IMR-90 (cell line): ENCODE data around the gene SSBP3. TPM values are rescaled to one million over a fixed set of nuclear protein-coding genes. Genes with fewer than 3 reads are reported as not detected.
A peak's percentile ranks its signal among the peaks of the same experiment; 100 is the strongest.

ENCODE experiments used
- ATAC-seq: fragments of 200-7000 bp; cut with Tn5 transposase; 2 replicates; pipeline ENCODE4 v1.9.1; 2020; ENCODE audit warnings: low read depth, mild to moderate bottlenecking, moderate library complexity
- BruUV-seq: library from RNA; stranded (reverse); fragments of 400-500 nt; replicated peaks from 2 replicates; lab custom pipeline; 2021; lab: Mats Ljungman, UMichigan
- CTCF ChIA-PET: fragments of 300-600 bp; formaldehyde crosslinking; extraction: SDS; loops from one replicate; lab custom pipeline; 2021; ENCODE audit warnings: antibody characterized with exemption; lab: Yijun Ruan, JAX
- POLR2A ChIA-PET: fragments of 300-600 bp; sonication (Branson Sonifier 250); formaldehyde crosslinking; loops from one replicate; lab custom pipeline; 2022; ENCODE audit warnings: antibody characterized with exemption; ENCODE audit not compliant: unreplicated experiment; lab: Charles Lee
- DNase-seq: peaks from one replicate; pipeline ENCODE4 v3.0.0; 2013
- H2AFZ ChIP-seq: replicated peaks from 2 replicates; pipeline ENCODE3; 2013; ENCODE audit warnings: low read length, mild to moderate bottlenecking; ENCODE audit not compliant: poor library complexity
- H2AK5ac ChIP-seq: 2 replicates; pipeline ENCODE4 v1.6.1; 2013; ENCODE audit warnings: low read depth, low read length, inconsistent platforms
- H2AK9ac ChIP-seq: replicated peaks from 2 replicates; pipeline ENCODE3; 2013; ENCODE audit warnings: mild to moderate bottlenecking, low read depth, low read length, moderate library complexity; ENCODE audit not compliant: poor library complexity
- H2BK120ac ChIP-seq: 2 replicates; pipeline ENCODE4 v1.6.1; 2013; ENCODE audit warnings: low read depth, low read length, inconsistent platforms
- H2BK15ac ChIP-seq: 3 replicates; pipeline ENCODE4 v1.6.1; 2013; ENCODE audit warnings: low read depth, low read length, inconsistent platforms
- H2BK20ac ChIP-seq: 2 replicates; pipeline ENCODE4 v1.6.1; 2013; ENCODE audit warnings: low read depth, mild to moderate bottlenecking, inconsistent platforms, low read length, moderate library complexity
- H2BK5ac ChIP-seq: 2 replicates; pipeline ENCODE4 v1.6.1; 2013; ENCODE audit warnings: mild to moderate bottlenecking, low read depth, low read length, inconsistent platforms; ENCODE audit not compliant: poor library complexity, severe bottlenecking
- H3K14ac ChIP-seq: replicated peaks from 2 replicates; pipeline ENCODE4 v1.6.1; 2013; ENCODE audit warnings: low read depth, low read length, inconsistent platforms
- H3K18ac ChIP-seq: 2 replicates; pipeline ENCODE4 v1.6.1; 2013; ENCODE audit warnings: low read depth, low read length, control low read depth
- H3K23ac ChIP-seq: 2 replicates; pipeline ENCODE4 v1.6.1; 2013; ENCODE audit warnings: low read depth, low read length, inconsistent platforms
- H3K27ac ChIP-seq: 2 replicates; pipeline ENCODE4 v1.5.1; 2013; ENCODE audit warnings: mild to moderate bottlenecking, control low read depth, low read length; ENCODE audit not compliant: insufficient read depth
- H3K27me3 ChIP-seq: 2 replicates; pipeline ENCODE4 v1.6.1; 2013; ENCODE audit warnings: low read length; ENCODE audit not compliant: control insufficient read depth, insufficient read depth
- H3K36me3 ChIP-seq: 2 replicates; pipeline ENCODE4 v1.6.1; 2013; ENCODE audit warnings: low read length, mixed read lengths; ENCODE audit not compliant: control insufficient read depth, insufficient read depth
- H3K4ac ChIP-seq: 2 replicates; pipeline ENCODE4 v1.6.1; 2013; ENCODE audit warnings: low read depth, low read length, inconsistent platforms
- H3K4me1 ChIP-seq: 2 replicates; pipeline ENCODE4 v1.6.1; 2013; ENCODE audit warnings: low read length, mixed read lengths; ENCODE audit not compliant: control insufficient read depth, insufficient read depth
- H3K4me2 ChIP-seq: 2 replicates; pipeline ENCODE4 v1.6.1; 2013; ENCODE audit warnings: low read depth, mild to moderate bottlenecking, control low read depth, low read length, moderate library complexity
- H3K4me3 ChIP-seq: 2 replicates; pipeline ENCODE4 v1.5.1; 2013; ENCODE audit warnings: low read depth, mild to moderate bottlenecking, control low read depth, low read length, moderate library complexity; ENCODE audit not compliant: insufficient read depth
- H3K56ac ChIP-seq: 2 replicates; pipeline ENCODE4 v1.6.1; 2013; ENCODE audit warnings: low read length, inconsistent platforms; ENCODE audit not compliant: insufficient read depth; ENCODE audit errors: extremely low read depth
- H3K79me1 ChIP-seq, 2 experiments: 2 replicates each; pipeline ENCODE4 v1.6.1; 2013; ENCODE audit warnings: low read length in 2 of 2, inconsistent platforms in 1 of 2, low read depth in 1 of 2
- H3K9ac ChIP-seq: 2 replicates; pipeline ENCODE4 v1.6.1; 2013; ENCODE audit warnings: low read depth, low read length, control low read depth
- H3K9me1 ChIP-seq: 2 replicates; pipeline ENCODE4 v1.6.1; 2013; ENCODE audit warnings: low read length, inconsistent platforms; ENCODE audit not compliant: insufficient read depth
- H3K9me3 ChIP-seq: 2 replicates; pipeline ENCODE4 v1.6.1; 2013; ENCODE audit warnings: low read length; ENCODE audit not compliant: control insufficient read depth, insufficient read depth
- H4K20me1 ChIP-seq: 2 replicates; pipeline ENCODE4 v1.6.1; 2013; ENCODE audit warnings: low read length, inconsistent platforms; ENCODE audit not compliant: insufficient read depth
- H4K5ac ChIP-seq: 2 replicates; pipeline ENCODE4 v1.6.1; 2013; ENCODE audit warnings: mild to moderate bottlenecking, low read depth, low read length, control low read depth
- H4K8ac ChIP-seq, 2 experiments: 2 replicates each; pipeline ENCODE4 v1.6.1; 2013; ENCODE audit warnings: low read depth in 2 of 2, low read length in 2 of 2, control low read depth in 1 of 2, inconsistent platforms in 1 of 2
- H4K91ac ChIP-seq: 2 replicates; pipeline ENCODE4 v1.6.1; 2013; ENCODE audit warnings: low read depth, low read length, inconsistent platforms; ENCODE audit not compliant: insufficient read depth
- BHLHE40 ChIP-seq: fragments of 150-350 bp; IDR thresholded peaks from 2 replicates; pipeline ENCODE4 v1.6.1; 2016; ENCODE audit warnings: mild to moderate bottlenecking, low read depth, low read length
- CHD1 ChIP-seq: IDR thresholded peaks from 2 replicates; pipeline ENCODE4 v1.6.1; 2012; ENCODE audit warnings: low read depth, low read length, improper control_type of control experiment
- CTCF ChIP-seq: conservative IDR thresholded peaks from 2 replicates; pipeline ENCODE4 v1.5.1; 2012; ENCODE audit warnings: mild to moderate bottlenecking, low read depth, low read length, improper control_type of control experiment
- FOS ChIP-seq: fragments of 150-350 bp; IDR thresholded peaks from 2 replicates; pipeline ENCODE4 v1.6.1; 2016; ENCODE audit warnings: low read depth, low read length
- NFE2L2 ChIP-seq: fragments of 150-350 bp; IDR thresholded peaks from 2 replicates; pipeline ENCODE4 v1.6.1; 2016; ENCODE audit warnings: low read depth, mild to moderate bottlenecking, low read length
- POLR2A ChIP-seq: IDR thresholded peaks from 2 replicates; pipeline ENCODE4 v1.6.1; 2012; ENCODE audit warnings: mild to moderate bottlenecking, low read depth, low read length
- RFX5 ChIP-seq: IDR thresholded peaks from 2 replicates; pipeline ENCODE4 v1.8.0; 2012; ENCODE audit warnings: low read depth, mild to moderate bottlenecking, low read length, moderate library complexity
- WGBS, 2 experiments: methylation state at CpG; one replicate each; pipeline versions ENCODE4 v1.1.5 to v1.1.7; 2013; ENCODE audit warnings: missing lambda C conversion rate in 2 of 2; ENCODE audit not compliant: insufficient read length in 1 of 2; ENCODE audit errors: extremely low coverage in 2 of 2; 5-methylcytosine and 5-hydroxymethylcytosine counted together
- dilution Hi-C: fragments of 300-500 bp; cut with HindIII; formaldehyde crosslinking; loops from one replicate; pipeline ENCODE4 v1.14.3; 2018; ENCODE audit warnings: low sequenced_read_pairs; ENCODE audit not compliant: unreplicated experiment
- in situ Hi-C: fragments of 300-500 bp; cut with MboI; formaldehyde crosslinking; loops from 3 replicates; pipeline ENCODE4 v1.14.3; 2019; ENCODE audit warnings: low sequenced_read_pairs, inconsistent platforms, mixed read lengths
- intact Hi-C: fragments of 100-400 bp; cut with micrococcal nuclease; formaldehyde crosslinking; loops from 2 replicates; pipeline ENCODE4 v1.10.0; 2022
- polyA plus RNA-seq, 3 experiments: library from polyadenylated mRNA; depleted of rRNA; stranded (reverse); fragments of >200 nt; gene quantifications; 2 replicates each; pipeline ENCODE4 v1.2.3, GENCODE V29; 2012; ENCODE audit warnings: low replicate concordance in 1 of 3
- total RNA-seq: library from RNA; depleted of rRNA; stranded (reverse); fragments of >200 nt; gene quantifications from 2 replicates; pipeline ENCODE4 v1.2.3, GENCODE V29; 2012
- TF ChIP-seq, protein P1 (sequence below): fragments of 150-350 bp; IDR thresholded peaks from 2 replicates; pipeline ENCODE4 v1.6.1; 2016; ENCODE audit warnings: low read depth, mild to moderate bottlenecking, low read length, moderate library complexity, borderline replicate concordance

Gene SSBP3
- total and polyA plus RNA-seq, 2 of the 4 experiments (the other 2 are of a cell fraction), result 10.9 to 39.6 TPM

GRCh38 chr1:54409156-54410142 is 3.3 kb upstream of the SSBP3 start:
- H4K20me1 ChIP-seq, result peaks cover 6% of the 10 kb centered on the region; the same call in 1 of the 2 replicates
- no peak overlapping the region for H3K23ac ChIP-seq
- H3K36me3 ChIP-seq, result no peaks in the 10 kb centered on the region
- H3K56ac ChIP-seq, result no peak overlapping the region
- CTCF ChIA-PET, result no interaction called here
- in situ Hi-C loops, result loop anchor here (5.0 kb wide), 1 partner anchor 78 kb away; no protein-coding TSS in a partner anchor
- H2AK9ac ChIP-seq, result peak overlapping the region; percentile 79
- H2AK5ac ChIP-seq, result peak overlapping the region; percentile 90
- peak overlapping the region; percentile 27 for H2BK120ac ChIP-seq
- dilution Hi-C loops, result no loop called here
- H2AFZ ChIP-seq, result no peak overlapping the region
- H3K4me1 ChIP-seq, result peaks cover 10% of the 10 kb centered on the region
- WGBS, 2 experiments, result 66% methylated on average over 2 of the region's 9 CpGs; no CpG with 5 or more reads in 1 of the 2 experiments
- no peak for TF ChIP-seq BHLHE40
- TF ChIP-seq, protein P1, sequence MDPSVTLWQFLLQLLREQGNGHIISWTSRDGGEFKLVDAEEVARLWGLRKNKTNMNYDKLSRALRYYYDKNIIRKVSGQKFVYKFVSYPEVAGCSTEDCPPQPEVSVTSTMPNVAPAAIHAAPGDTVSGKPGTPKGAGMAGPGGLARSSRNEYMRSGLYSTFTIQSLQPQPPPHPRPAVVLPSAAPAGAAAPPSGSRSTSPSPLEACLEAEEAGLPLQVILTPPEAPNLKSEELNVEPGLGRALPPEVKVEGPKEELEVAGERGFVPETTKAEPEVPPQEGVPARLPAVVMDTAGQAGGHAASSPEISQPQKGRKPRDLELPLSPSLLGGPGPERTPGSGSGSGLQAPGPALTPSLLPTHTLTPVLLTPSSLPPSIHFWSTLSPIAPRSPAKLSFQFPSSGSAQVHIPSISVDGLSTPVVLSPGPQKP, result no peak
- TF ChIP-seq FOS, result no peak
- TF ChIP-seq POLR2A, result no peak
- no peak for TF ChIP-seq CHD1
- TF ChIP-seq CTCF, result no peak
- TF ChIP-seq RFX5, result no peak
- no peak for TF ChIP-seq NFE2L2
- no peak for DNase-seq
- peak overlapping the region; percentile 8; the same call in 1 of the 2 replicates for H3K18ac ChIP-seq
- H3K9me3 ChIP-seq, result no peaks in the 10 kb centered on the region
- H3K27me3 ChIP-seq, result no peaks in the 10 kb centered on the region; the same call in 1 of the 2 replicates
- BruUV-seq, result no TSS peak
- no peak overlapping the region for H3K4me3 ChIP-seq
- no peak overlapping the region for H3K4me2 ChIP-seq
- POLR2A ChIA-PET, result no interaction called here
- H3K14ac ChIP-seq, result 0 out of 2 replicates have a peak overlapping the region, but pooled peaks have one; percentile 56
- H4K91ac ChIP-seq, result peak overlapping the region; percentile 47; the same call in 1 of the 2 replicates
- H3K27ac ChIP-seq, result no peak overlapping the region
- H2BK5ac ChIP-seq, result no peak overlapping the region
- peak overlapping the region; percentile 49; the same call in 1 of the 2 replicates for H2BK20ac ChIP-seq
- no peak for ATAC-seq
- peak overlapping the region; percentile 27; the same call in 1 of the 3 replicates for H2BK15ac ChIP-seq
- peaks cover 0 to 9% of the 10 kb centered on the region in 2 experiments; a peak in 3 of 4 replicates for H3K79me1 ChIP-seq
- peaks cover 10% of the 10 kb centered on the region for H3K9me1 ChIP-seq
- no peak overlapping the region for H3K9ac ChIP-seq
- H4K5ac ChIP-seq, result peak overlapping the region; percentile 25; the same call in 1 of the 2 replicates
- intact Hi-C loops, result loop anchor here (5.0 to 10.0 kb wide), 3 partner anchors 97 to 545 kb away; no protein-coding TSS in a partner anchor
- H4K8ac ChIP-seq, result peak overlapping the region in 1 of 2 experiments; percentile 23; a peak in 1 of 4 replicates
- peak overlapping the region; percentile 74; the same call in 1 of the 2 replicates for H3K4ac ChIP-seq
